ENCODE results near the gene HOXA2.

HOXA2 gene

GRCh38 chr7:27106181-27106900, 3.9 kb upstream of the HOXA2 start:
- Histone ChIP-seq H3K4me2 (ENCODE audit: low read length) (peak overlapping the region; percentile 28), H2BK15ac (replicated peaks; ENCODE audit: low read depth) (no peak overlapping the region), H3K4me3 (ENCODE audit: low read length) (no peak overlapping the region), H3K79me2 (ENCODE audit: control insufficient read depth, insufficient read depth, low read length) (no peaks in the 10 kb centered on the region), H3K56ac (ENCODE audit: low read length) (no peak overlapping the region), H3K4ac (ENCODE audit: low read depth, low read length) (no peak overlapping the region), H4K8ac (ENCODE audit: low read depth, low read length) (no peak overlapping the region), H4K5ac (ENCODE audit: low read length) (no peak overlapping the region), H3K27ac (ENCODE audit: low read depth, low read length) (no peak overlapping the region), H3K23ac (ENCODE audit: low read length) (no peak overlapping the region), H2BK5ac (ENCODE audit: low read length) (no peak overlapping the region), H3K9ac (ENCODE audit: low read length) (no peak overlapping the region), H3K36me3 (ENCODE audit: control insufficient read depth, insufficient read depth, low read length) (no peaks in the 10 kb centered on the region), H2BK120ac (ENCODE audit: low read depth, low read length) (no peak overlapping the region), H3K4me1 (ENCODE audit: control insufficient read depth, low read depth, low read length) (no peaks in the 10 kb centered on the region), H2AK5ac (ENCODE audit: low read length) (no peak overlapping the region), H3K79me1 (ENCODE audit: low read length) (no peaks in the 10 kb centered on the region), H3K18ac (ENCODE audit: low read length) (no peak overlapping the region), H3K27me3 (ENCODE audit: insufficient read depth, low read length, poor library complexity) (peaks cover 91% of the 10 kb centered on the region)
- DNase-seq: peak; percentile 70
- no CpG with 5 or more reads among the region's 44 CpGs for WGBS (ENCODE audit: extremely low coverage, insufficient coverage, low lambda C conversion rate)

GRCh38 chr7:27105301-27106031, 3.0 kb upstream of the HOXA2 start:
- no peak overlapping the region for H3K23ac ChIP-seq (ENCODE audit: low read length)
- no peak for DNase-seq
- H2AK5ac ChIP-seq (ENCODE audit: low read length): no peak overlapping the region
- H3K79me2 ChIP-seq (ENCODE audit: control insufficient read depth, insufficient read depth, low read length): no peaks in the 10 kb centered on the region
- H3K4me2 ChIP-seq (ENCODE audit: low read length): no peak overlapping the region
- H3K4me3 ChIP-seq (ENCODE audit: low read length): no peak overlapping the region
- H3K27ac ChIP-seq (ENCODE audit: low read depth, low read length): no peak overlapping the region
- no peaks in the 10 kb centered on the region for H3K79me1 ChIP-seq (ENCODE audit: low read length)
- no peak overlapping the region for H3K18ac ChIP-seq (ENCODE audit: low read length)
- H3K4me1 ChIP-seq (ENCODE audit: control insufficient read depth, low read depth, low read length): no peaks in the 10 kb centered on the region
- no peak overlapping the region for H4K5ac ChIP-seq (ENCODE audit: low read length)
- H4K8ac ChIP-seq (ENCODE audit: low read depth, low read length): no peak overlapping the region
- no peak overlapping the region for H2BK15ac ChIP-seq (replicated peaks; ENCODE audit: low read depth)
- H2BK120ac ChIP-seq (ENCODE audit: low read depth, low read length): no peak overlapping the region
- no CpG with 5 or more reads among the region's 13 CpGs for WGBS (ENCODE audit: extremely low coverage, insufficient coverage, low lambda C conversion rate)
- H3K9ac ChIP-seq (ENCODE audit: low read length): no peak overlapping the region
- H3K56ac ChIP-seq (ENCODE audit: low read length): no peak overlapping the region
- H3K27me3 ChIP-seq (ENCODE audit: insufficient read depth, low read length, poor library complexity): peaks cover 91% of the 10 kb centered on the region
- no peak overlapping the region for H3K4ac ChIP-seq (ENCODE audit: low read depth, low read length)
- H3K36me3 ChIP-seq (ENCODE audit: control insufficient read depth, insufficient read depth, low read length): no peaks in the 10 kb centered on the region
- H2BK5ac ChIP-seq (ENCODE audit: low read length): no peak overlapping the region

GRCh38 chr7:27104341-27105058, 2.0 kb upstream of the HOXA2 start:
- no peak overlapping the region for H2BK5ac ChIP-seq (ENCODE audit: low read length)
- H3K56ac ChIP-seq (ENCODE audit: low read length): no peak overlapping the region
- no peak for DNase-seq
- H3K4me2 ChIP-seq (ENCODE audit: low read length): no peak overlapping the region
- H3K79me1 ChIP-seq (ENCODE audit: low read length): no peaks in the 10 kb centered on the region
- no peak overlapping the region for H3K4me3 ChIP-seq (ENCODE audit: low read length)
- H3K4me1 ChIP-seq (ENCODE audit: control insufficient read depth, low read depth, low read length): no peaks in the 10 kb centered on the region
- H3K36me3 ChIP-seq (ENCODE audit: control insufficient read depth, insufficient read depth, low read length): no peaks in the 10 kb centered on the region
- WGBS (ENCODE audit: extremely low coverage, insufficient coverage, low lambda C conversion rate): no CpG with 5 or more reads among the region's 13 CpGs
- H4K8ac ChIP-seq (ENCODE audit: low read depth, low read length): no peak overlapping the region
- no peak overlapping the region for H2AK5ac ChIP-seq (ENCODE audit: low read length)
- H3K9ac ChIP-seq (ENCODE audit: low read length): no peak overlapping the region
- no peak overlapping the region for H3K27ac ChIP-seq (ENCODE audit: low read depth, low read length)
- no peak overlapping the region for H2BK120ac ChIP-seq (ENCODE audit: low read depth, low read length)
- H3K18ac ChIP-seq (ENCODE audit: low read length): no peak overlapping the region
- H3K4ac ChIP-seq (ENCODE audit: low read depth, low read length): no peak overlapping the region
- no peak overlapping the region for H3K23ac ChIP-seq (ENCODE audit: low read length)
- peaks cover 87% of the 10 kb centered on the region for H3K27me3 ChIP-seq (ENCODE audit: insufficient read depth, low read length, poor library complexity)
- no peak overlapping the region for H2BK15ac ChIP-seq (replicated peaks; ENCODE audit: low read depth)
- H4K5ac ChIP-seq (ENCODE audit: low read length): no peak overlapping the region
- H3K79me2 ChIP-seq (ENCODE audit: control insufficient read depth, insufficient read depth, low read length): no peaks in the 10 kb centered on the region

- Histone ChIP-seq H2AK5ac (ENCODE audit: low read length) (no peak overlapping the region), H3K9ac (ENCODE audit: low read length) (no peak overlapping the region), H3K27ac (ENCODE audit: low read depth, low read length) (no peak overlapping the region), H2BK120ac (ENCODE audit: low read depth, low read length) (no peak overlapping the region), H4K5ac (ENCODE audit: low read length) (no peak overlapping the region), H3K18ac (ENCODE audit: low read length) (no peak overlapping the region), H3K4ac (ENCODE audit: low read depth, low read length) (no peak overlapping the region), H3K56ac (ENCODE audit: low read length) (no peak overlapping the region), H3K4me3 (ENCODE audit: low read length) (no peak overlapping the region), H2BK15ac (replicated peaks; ENCODE audit: low read depth) (no peak overlapping the region), H3K23ac (ENCODE audit: low read length) (no peak overlapping the region), H2BK5ac (ENCODE audit: low read length) (no peak overlapping the region), H4K8ac (ENCODE audit: low read depth, low read length) (no peak overlapping the region), H3K4me2 (ENCODE audit: low read length) (no peak overlapping the region), H3K4me1 (ENCODE audit: control insufficient read depth, low read depth, low read length) (no peaks in the 10 kb centered on the region), H3K27me3 (ENCODE audit: insufficient read depth, low read length, poor library complexity) (peaks cover 86% of the 10 kb centered on the region), H3K79me2 (ENCODE audit: control insufficient read depth, insufficient read depth, low read length) (no peaks in the 10 kb centered on the region), H3K36me3 (ENCODE audit: control insufficient read depth, insufficient read depth, low read length) (no peaks in the 10 kb centered on the region), H3K79me1 (ENCODE audit: low read length) (no peaks in the 10 kb centered on the region)
- no peak for DNase-seq
- no CpG with 5 or more reads among the region's 35 CpGs for WGBS (ENCODE audit: extremely low coverage, insufficient coverage, low lambda C conversion rate)
Measured at GRCh38 chr7:27103489-27104226, 1.2 kb upstream of the HOXA2 start.

- no peaks in the 10 kb centered on the region for H3K4me1 ChIP-seq (ENCODE audit: control insufficient read depth, low read depth, low read length)
- WGBS (ENCODE audit: extremely low coverage, insufficient coverage, low lambda C conversion rate): no CpG with 5 or more reads among the region's 39 CpGs
- no peak overlapping the region for H2BK15ac ChIP-seq (replicated peaks; ENCODE audit: low read depth)
- H4K8ac ChIP-seq (ENCODE audit: low read depth, low read length): no peak overlapping the region
- no peak overlapping the region for H3K18ac ChIP-seq (ENCODE audit: low read length)
- H2BK120ac ChIP-seq (ENCODE audit: low read depth, low read length): no peak overlapping the region
- H3K4me2 ChIP-seq (ENCODE audit: low read length): no peak overlapping the region
- no peak overlapping the region for H3K4me3 ChIP-seq (ENCODE audit: low read length)
- H4K5ac ChIP-seq (ENCODE audit: low read length): no peak overlapping the region
- H3K36me3 ChIP-seq (ENCODE audit: control insufficient read depth, insufficient read depth, low read length): no peaks in the 10 kb centered on the region
- no peak overlapping the region for H3K23ac ChIP-seq (ENCODE audit: low read length)
- no peaks in the 10 kb centered on the region for H3K79me1 ChIP-seq (ENCODE audit: low read length)
- no peak overlapping the region for H3K9ac ChIP-seq (ENCODE audit: low read length)
- no peak overlapping the region for H2BK5ac ChIP-seq (ENCODE audit: low read length)
- DNase-seq: no peak
- H3K56ac ChIP-seq (ENCODE audit: low read length): no peak overlapping the region
- no peak overlapping the region for H2AK5ac ChIP-seq (ENCODE audit: low read length)
- H3K27me3 ChIP-seq (ENCODE audit: insufficient read depth, low read length, poor library complexity): peaks cover 89% of the 10 kb centered on the region
- H3K4ac ChIP-seq (ENCODE audit: low read depth, low read length): no peak overlapping the region
- no peak overlapping the region for H3K27ac ChIP-seq (ENCODE audit: low read depth, low read length)
- no peaks in the 10 kb centered on the region for H3K79me2 ChIP-seq (ENCODE audit: control insufficient read depth, insufficient read depth, low read length)
Measured at GRCh38 chr7:27101957-27102580, 414 bp downstream of the HOXA2 start.

Measured in mesendoderm (in vitro differentiated cells).